GM19452 (cell line): ENCODE results near the gene LTF.
"Not testable (repeated sequence)": the region's sequence is repeated elsewhere in the genome, so short reads cannot be mapped to it uniquely, and the experiment has no call there.

Source experiments
- ATAC-seq: cut with Tn5 transposase; IDR thresholded peaks from one replicate; pipeline ENCODE4 v1.9.1; 2021; ENCODE audit not compliant: unreplicated experiment

LTF gene

DNA sequence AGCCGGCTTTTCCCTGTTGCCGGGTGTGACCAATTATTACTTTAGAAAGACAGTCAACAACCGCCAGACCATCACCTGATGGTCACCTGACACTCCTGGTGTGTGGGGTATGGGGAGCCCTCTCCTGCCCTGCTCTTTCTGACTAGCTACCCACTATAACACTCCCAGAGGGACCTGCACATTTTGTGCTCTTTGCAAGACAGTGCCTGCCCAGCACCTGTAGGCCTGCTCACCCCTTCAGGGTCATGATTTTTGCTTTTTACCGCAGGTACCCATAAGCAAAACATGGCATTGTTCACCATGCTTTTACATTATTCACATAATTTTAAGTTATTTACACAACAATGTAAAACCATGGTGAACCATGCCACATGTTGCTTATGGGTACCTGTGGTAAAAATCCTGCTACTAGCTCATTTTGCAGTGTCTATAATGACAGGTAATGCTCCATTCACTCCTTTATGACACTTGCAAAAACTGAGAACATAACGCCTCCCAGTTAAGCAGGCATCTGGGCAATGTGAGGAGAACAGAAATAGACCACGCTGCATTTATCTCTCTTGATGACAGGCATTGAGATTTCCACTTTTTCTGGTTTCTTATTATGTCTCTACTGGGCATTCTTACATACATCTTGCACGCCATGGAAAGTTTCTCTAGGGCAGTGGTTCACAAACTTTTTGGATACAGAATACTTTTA lies 47.7 kb downstream of the LTF start:
- no peak for ATAC-seq

GRCh38 chr3:46416125-46416810 lies 48.4 kb downstream of the LTF start:
- ATAC-seq = no peak

- ATAC-seq = no peak
Measured at GRCh38 chr3:46414739-46415138, 50.0 kb downstream of the LTF start.

GRCh38 chr3:46413951-46414350 lies 50.8 kb downstream of the LTF start:
- ATAC-seq = no peak

- ATAC-seq = no peak
Measured at GRCh38 chr3:46412786-46413298, 51.9 kb downstream of the LTF start.

- ATAC-seq = no peak
Measured at GRCh38 chr3:46411271-46411670, 53.4 kb downstream of the LTF start.

DNA sequence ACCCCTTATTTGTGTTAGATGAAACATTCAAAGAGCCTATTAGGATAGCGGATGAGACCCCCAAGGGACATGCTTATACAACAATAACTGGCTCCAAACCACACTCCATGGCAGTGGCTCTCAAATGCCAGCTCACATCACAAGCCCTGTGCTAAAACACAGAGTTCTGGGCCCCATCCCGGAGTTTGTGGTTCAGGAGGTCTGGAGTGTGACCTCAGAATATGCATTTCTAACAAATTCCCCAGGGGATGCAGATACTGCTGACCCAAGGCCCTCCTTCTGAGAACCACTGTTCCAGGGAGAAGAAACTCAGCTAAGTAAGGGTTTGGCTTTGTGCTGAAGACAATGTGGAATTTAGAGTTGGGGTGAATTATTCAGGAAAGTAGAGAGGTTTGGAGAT lies 54.0 kb downstream of the LTF start:
- ATAC-seq = no peak

DNA sequence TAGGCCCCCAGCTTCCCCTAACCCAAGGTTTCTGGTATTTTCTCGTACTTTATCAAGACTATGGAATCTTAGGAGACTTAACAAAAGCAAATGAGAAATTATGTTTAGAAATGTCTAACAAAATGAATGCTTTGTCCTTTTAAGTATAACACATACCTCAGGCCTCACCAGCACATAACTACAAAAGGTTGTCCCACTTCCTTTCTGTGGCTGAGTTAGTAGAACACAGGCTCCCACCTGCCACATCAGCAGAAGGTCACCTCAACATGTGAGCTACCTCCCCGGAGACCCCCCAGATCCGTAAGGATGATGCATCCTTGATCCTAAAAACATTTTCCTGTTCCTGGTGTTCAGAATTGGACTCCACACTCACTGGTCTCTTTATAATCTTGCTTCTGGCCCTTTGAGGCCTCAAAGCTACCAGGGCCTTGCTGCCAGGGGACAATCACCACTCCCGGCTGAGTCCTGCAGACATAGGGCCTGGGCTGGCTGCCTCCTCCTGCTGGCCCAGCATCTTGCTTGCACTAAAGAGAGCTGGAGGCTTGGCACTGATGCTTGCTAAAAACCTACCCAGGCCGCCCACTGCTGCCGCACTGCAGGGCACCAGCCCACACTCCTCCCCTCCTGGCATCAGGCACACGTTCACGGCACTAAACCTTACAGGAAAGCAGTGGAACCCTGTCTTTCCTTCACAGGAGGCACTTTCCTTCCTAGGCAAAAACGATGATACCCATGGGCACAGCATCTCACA lies 54.8 kb downstream of the LTF start:
- ATAC-seq = no peak

DNA sequence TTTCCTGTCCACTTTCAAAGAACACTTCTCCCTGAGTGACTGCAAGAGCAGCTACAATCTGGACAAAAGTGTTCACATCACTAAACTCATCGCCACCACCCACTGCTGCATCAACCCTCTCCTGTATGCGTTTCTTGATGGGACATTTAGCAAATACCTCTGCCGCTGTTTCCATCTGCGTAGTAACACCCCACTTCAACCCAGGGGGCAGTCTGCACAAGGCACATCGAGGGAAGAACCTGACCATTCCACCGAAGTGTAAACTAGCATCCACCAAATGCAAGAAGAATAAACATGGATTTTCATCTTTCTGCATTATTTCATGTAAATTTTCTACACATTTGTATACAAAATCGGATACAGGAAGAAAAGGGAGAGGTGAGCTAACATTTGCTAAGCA lies 55.9 kb downstream of the LTF start:
- no peak for ATAC-seq

GRCh38 chr3:46407970-46408369 lies 56.7 kb downstream of the LTF start:
- no peak for ATAC-seq

GRCh38 chr3:46406788-46407611 lies 57.7 kb downstream of the LTF start, which contains the start of the genes CCR5AS and CCRL2:
CCR5AS (minus strand) TSS chr3:46407066.
CCRL2 (plus strand) TSS chr3:46407259; CDS start chr3:46408080, 821 bp downstream.
- no peak for ATAC-seq

GRCh38 chr3:46406443-46406787 lies 58.3 kb downstream of the LTF start:
- no peak for ATAC-seq

DNA sequence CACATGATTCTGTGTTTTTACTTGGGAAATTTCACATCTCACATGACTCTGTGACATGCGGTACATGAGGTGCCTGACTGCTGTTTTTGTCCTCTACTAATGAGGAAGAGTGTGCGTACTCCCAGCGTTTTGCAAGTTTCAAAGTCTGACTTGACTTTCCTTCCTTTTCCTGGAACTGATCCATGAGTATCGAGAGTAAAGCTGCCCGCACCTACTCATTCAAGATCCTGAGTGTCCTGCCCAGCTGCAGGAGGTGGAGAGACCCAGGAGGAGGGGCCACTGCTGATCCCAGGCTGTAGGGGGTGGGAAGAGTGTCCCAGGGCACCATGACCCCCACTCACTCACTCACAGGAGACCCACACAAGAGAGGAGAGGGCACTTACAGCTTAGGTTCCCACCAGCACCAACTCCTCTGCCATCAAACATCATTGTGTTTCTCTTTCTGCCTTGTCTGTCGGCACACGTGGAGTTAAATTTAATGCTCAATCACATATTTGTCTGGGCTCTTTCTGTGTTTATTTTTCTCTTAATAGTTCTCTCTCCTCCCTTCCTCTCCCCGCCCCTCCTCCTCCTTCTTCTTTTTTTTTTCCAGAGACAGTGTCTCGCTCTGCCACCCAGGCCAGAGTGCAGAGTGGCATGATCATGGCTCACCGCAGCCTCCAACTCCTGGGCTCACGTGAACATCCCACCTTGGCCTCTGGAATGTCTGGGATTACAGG lies 59.2 kb downstream of the LTF start:
- ATAC-seq = no peak

DNA sequence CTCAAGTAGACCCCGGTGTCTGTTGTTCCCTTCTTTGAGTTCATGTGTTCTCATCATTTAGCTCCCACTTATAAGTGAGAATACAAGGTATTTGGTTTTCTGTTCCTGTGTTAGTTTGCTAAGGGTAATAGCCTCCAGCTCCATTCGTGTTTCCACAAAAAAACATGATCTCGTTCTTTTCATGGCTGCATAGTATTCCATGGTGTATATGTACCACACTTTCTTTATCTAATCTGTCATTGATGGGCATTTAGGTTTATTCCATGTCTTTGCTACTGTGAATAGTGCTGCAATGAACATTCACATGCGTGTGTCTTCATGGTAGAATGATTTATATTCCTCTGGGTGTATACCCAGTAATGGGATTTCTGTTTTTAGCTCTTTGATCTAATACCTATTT lies 61.8 kb downstream of the LTF start:
- not testable (repeated sequence) for ATAC-seq

DNA sequence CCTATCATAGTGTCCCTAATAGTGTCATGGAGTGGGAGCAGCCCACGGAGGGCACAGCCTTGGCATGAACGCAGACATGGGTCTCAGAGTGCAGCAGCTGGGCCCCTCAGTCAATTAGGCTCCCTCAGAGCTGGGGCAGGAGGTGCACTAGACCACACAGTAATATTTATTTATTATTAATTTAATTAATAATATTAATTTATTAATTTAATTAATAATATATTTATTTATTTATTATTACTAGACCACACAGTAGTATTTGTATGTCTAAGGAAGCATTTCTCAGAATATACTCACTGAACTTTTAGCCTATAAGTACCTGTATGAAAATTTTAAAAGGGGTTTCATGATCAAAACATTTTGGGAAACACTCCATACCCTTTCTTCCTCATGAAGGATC lies 63.1 kb downstream of the LTF start:
- no peak for ATAC-seq

- ATAC-seq = no peak
Measured at GRCh38 chr3:46400846-46401245, 63.9 kb downstream of the LTF start.

GRCh38 chr3:46400000-46400734 lies 64.5 kb downstream of the LTF start:
- ATAC-seq = no peak

DNA sequence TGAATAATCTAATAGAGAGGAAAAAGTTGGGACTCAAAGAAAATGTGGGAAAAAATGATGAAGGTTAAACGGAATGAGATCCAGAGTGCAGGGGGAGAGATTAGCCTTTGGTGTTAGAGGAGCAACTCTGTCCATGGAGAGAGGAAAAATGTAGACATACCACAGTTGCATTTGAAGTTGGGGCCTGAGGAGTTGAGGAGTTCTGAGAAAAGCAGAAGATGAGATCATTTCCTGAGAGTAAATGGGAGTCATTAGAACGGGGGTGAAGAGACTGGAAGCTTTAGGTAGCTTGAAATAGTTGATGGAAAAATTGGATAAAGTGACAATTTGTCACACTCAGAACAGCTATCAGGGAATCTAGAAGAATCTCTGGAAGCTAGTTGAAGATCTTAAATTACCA lies 65.1 kb downstream of the LTF start:
- no peak for ATAC-seq

GRCh38 chr3:46399098-46399497 lies 65.6 kb downstream of the LTF start:
- no peak for ATAC-seq
